Lower leg skin (tissue), 3 donors: ENCODE data around the gene WBP2.

ENCODE experiments used
- POLR2A ChIP-seq, 2 donors: fragments of 450-650 bp; IDR thresholded peaks; one replicate each; pipeline ENCODE4 v1.6.1; 2016 to 2017; ENCODE audit warnings: antibody characterized with exemption in 2 of 2, mild to moderate bottlenecking in 1 of 2, moderate library complexity in 1 of 2
- TF ChIP-seq, protein P1 (sequence below), 3 donors: fragments of 450-650 bp; IDR thresholded peaks; one replicate each; pipeline ENCODE4 v1.5.1; 2016; ENCODE audit warnings: antibody characterized with exemption in 3 of 3, mild to moderate bottlenecking in 3 of 3, moderate library complexity in 2 of 3

DNA sequence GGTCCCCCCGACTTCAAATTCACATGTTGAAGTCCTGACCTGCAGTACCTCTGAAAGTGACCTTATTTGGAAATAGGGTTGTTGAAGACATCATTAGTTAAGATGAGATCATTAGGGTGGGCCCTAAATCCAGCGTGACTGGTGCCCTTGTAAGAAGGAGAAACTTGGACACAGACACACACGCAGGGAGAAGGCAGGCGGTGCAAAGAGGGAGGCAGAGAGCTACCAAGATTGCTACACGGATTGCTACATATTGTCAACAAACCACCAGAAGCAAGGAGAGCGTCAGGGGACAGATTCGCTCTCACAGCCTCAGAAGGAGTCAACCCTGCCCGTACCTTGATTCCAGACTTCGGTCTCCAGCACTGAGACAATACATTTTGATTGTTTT lies 6.8 kb upstream of the WBP2 start:
- TF ChIP-seq POLR2A (IDR thresholded peaks at IDR 0.05) = no peak
- TF ChIP-seq, protein P1, sequence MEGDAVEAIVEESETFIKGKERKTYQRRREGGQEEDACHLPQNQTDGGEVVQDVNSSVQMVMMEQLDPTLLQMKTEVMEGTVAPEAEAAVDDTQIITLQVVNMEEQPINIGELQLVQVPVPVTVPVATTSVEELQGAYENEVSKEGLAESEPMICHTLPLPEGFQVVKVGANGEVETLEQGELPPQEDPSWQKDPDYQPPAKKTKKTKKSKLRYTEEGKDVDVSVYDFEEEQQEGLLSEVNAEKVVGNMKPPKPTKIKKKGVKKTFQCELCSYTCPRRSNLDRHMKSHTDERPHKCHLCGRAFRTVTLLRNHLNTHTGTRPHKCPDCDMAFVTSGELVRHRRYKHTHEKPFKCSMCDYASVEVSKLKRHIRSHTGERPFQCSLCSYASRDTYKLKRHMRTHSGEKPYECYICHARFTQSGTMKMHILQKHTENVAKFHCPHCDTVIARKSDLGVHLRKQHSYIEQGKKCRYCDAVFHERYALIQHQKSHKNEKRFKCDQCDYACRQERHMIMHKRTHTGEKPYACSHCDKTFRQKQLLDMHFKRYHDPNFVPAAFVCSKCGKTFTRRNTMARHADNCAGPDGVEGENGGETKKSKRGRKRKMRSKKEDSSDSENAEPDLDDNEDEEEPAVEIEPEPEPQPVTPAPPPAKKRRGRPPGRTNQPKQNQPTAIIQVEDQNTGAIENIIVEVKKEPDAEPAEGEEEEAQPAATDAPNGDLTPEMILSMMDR (IDR thresholded peaks at IDR 0.05) = no peak
